Smooth muscle cell of the brain vasculature (primary cell): ENCODE measurements around the gene PANK4.
"Not testable (repeated sequence)": the region's sequence is repeated elsewhere in the genome, so short reads cannot be mapped to it uniquely, and the experiment has no call there.

Experiments used
- DNase-seq: peaks from one replicate; pipeline ENCODE4 v3.0.0-alpha.2; 2012; ENCODE audit warnings: low read depth, low spot score

The PANK4 gene

GRCh38 chr1:2460996-2461751 is 65.2 kb downstream of the PANK4 start:
- no peak for DNase-seq

DNA sequence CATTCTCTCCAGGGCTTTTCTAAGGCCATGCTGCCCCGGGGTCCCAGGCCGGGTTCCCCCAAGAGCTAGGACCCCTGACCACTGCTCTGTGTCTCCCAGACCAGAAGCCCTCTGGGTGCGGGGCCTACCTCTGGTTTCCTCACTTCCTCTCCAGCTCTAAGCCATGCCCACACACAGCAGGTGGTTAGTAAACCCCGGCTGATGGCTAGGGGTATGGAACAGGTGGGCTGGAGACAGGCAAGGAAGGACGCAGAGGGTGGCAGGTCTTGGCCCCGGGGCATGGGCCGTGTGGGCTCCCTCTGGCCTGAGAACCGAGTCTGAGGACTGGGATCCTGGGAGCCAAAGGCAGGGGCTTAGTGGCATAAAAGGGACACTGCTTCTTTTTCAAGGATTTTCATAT is 66.2 kb downstream of the PANK4 start:
- no peak for DNase-seq

DNA sequence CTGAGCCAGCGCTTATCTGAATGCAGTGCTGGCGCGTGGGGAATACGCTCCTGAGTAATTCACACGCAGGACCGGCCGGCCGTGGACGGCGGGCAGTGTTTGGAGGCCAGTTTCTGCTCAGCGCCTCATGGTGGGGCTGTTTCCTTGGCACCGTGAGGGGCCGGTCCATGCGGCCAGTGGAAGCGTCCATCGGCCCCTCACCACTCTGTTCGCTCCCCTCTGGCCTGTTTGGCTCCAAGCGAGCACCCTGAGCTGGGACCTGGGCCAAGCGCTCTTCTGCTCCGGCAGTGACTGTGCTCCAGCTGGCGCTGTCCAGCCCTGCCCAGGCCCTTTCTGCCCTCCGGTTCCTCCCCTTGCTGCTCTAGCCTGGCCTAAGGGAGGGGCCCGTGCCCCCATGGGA is 66.6 kb downstream of the PANK4 start:
- DNase-seq, result no peak

- not testable (repeated sequence) for DNase-seq
Observed at GRCh38 chr1:2459102-2459753, 67.2 kb downstream of the PANK4 start.

- no peak for DNase-seq
Observed at GRCh38 chr1:2458687-2459086, 67.7 kb downstream of the PANK4 start.
